Hematopoietic multipotent progenitor cell (in vitro differentiated cells): ENCODE measurements around the gene PRKAR1B. TPM values are rescaled to one million over a fixed set of nuclear protein-coding genes. Genes with fewer than 3 reads are reported as not detected.
"Not testable (repeated sequence)": the region's sequence is repeated elsewhere in the genome, so short reads cannot be mapped to it uniquely, and the experiment has no call there.

ENCODE experiments used
- DNase-seq, 3 donors: peaks; one replicate each; pipeline ENCODE4 v3.0.0-alpha.2; 2011 to 2015; ENCODE audit warnings: low read depth in 2 of 3, low spot score in 2 of 3
- total RNA-seq: library from RNA; depleted of rRNA; stranded (reverse); fragments of >200 nt; gene quantifications from one replicate; pipeline ENCODE4 v1.2.3, GENCODE V29; 2012

Gene PRKAR1B
- total RNA-seq, 1 donor = 11.6 TPM

GRCh38 chr7:564176-564865 is 162.8 kb downstream of the PRKAR1B start:
- DNase-seq = no peak

GRCh38 chr7:563629-564170 is 163.4 kb downstream of the PRKAR1B start:
- DNase-seq = no peak

- DNase-seq = no peak
These were observed 164.1 kb downstream of the PRKAR1B start for GRCh38 chr7:562789-563628.

GRCh38 chr7:562374-562675 is 164.8 kb downstream of the PRKAR1B start:
- no peak for DNase-seq

GRCh38 chr7:561631-562373 is 165.3 kb downstream of the PRKAR1B start:
- no peak for DNase-seq

GRCh38 chr7:560966-561630 is 166.0 kb downstream of the PRKAR1B start:
- DNase-seq = no peak

- DNase-seq = no peak
These were observed 167.7 kb downstream of the PRKAR1B start for GRCh38 chr7:559396-559705.

- no peak for DNase-seq
These were observed 169.6 kb downstream of the PRKAR1B start for GRCh38 chr7:557558-557881.

- DNase-seq = no peak
These were observed 170.1 kb downstream of the PRKAR1B start for GRCh38 chr7:556837-557557.

GRCh38 chr7:556291-556826 is 170.7 kb downstream of the PRKAR1B start:
- no peak for DNase-seq

GRCh38 chr7:555551-556160 is 171.4 kb downstream of the PRKAR1B start:
- no peak for DNase-seq

- DNase-seq = no peak
These were observed 173.4 kb downstream of the PRKAR1B start for GRCh38 chr7:553636-554111.

- DNase-seq = no peak
These were observed 174.0 kb downstream of the PRKAR1B start for GRCh38 chr7:552868-553635.

GRCh38 chr7:552151-552867 is 174.8 kb downstream of the PRKAR1B start:
- DNase-seq = not testable (repeated sequence)

GRCh38 chr7:551615-551970 is 175.5 kb downstream of the PRKAR1B start:
- not testable (repeated sequence) for DNase-seq

- no peak for DNase-seq
These were observed 176.0 kb downstream of the PRKAR1B start for GRCh38 chr7:550881-551614.

- DNase-seq = no peak
These were observed 177.0 kb downstream of the PRKAR1B start for GRCh38 chr7:549891-550625.
